WTC11 (cell line): ENCODE measurements around the gene KRT32.

ENCODE experiments used
- CTCF ChIP-seq: fragments of 200-600 bp; IDR thresholded peaks from 2 replicates; pipeline ENCODE4 v1.8.0; 2022; ENCODE audit warnings: antibody characterized with exemption
- ESRRA ChIP-seq: sonication (generic); formaldehyde crosslinking; IDR thresholded peaks from 2 replicates; pipeline ENCODE4 v1.8.1; 2022; ENCODE audit warnings: mild to moderate bottlenecking, missing genetic modification reagents, borderline replicate concordance
- ETV6 ChIP-seq: sonication (generic); formaldehyde crosslinking; IDR thresholded peaks from 2 replicates; pipeline ENCODE4 v1.8.1; 2022; ENCODE audit warnings: mild to moderate bottlenecking, missing genetic modification reagents
- FOXP1 ChIP-seq: sonication (generic); formaldehyde crosslinking; IDR thresholded peaks from 2 replicates; pipeline ENCODE4 v1.8.0; 2022; ENCODE audit warnings: missing genetic modification reagents, mild to moderate bottlenecking, moderate library complexity, borderline replicate concordance
- IRF1 ChIP-seq: sonication (generic); formaldehyde crosslinking; IDR thresholded peaks from 2 replicates; pipeline ENCODE4 v1.8.0; 2023; ENCODE audit warnings: missing genetic modification reagents
- MAX ChIP-seq: sonication (generic); formaldehyde crosslinking; IDR thresholded peaks from 2 replicates; pipeline ENCODE4 v1.8.0; 2022; ENCODE audit warnings: mild to moderate bottlenecking, missing genetic modification reagents
- NFYB ChIP-seq: sonication (generic); formaldehyde crosslinking; conservative IDR thresholded peaks from 2 replicates; pipeline ENCODE4 v1.8.0; 2022; ENCODE audit warnings: low read depth, missing genetic modification reagents
- OVOL2 ChIP-seq: fragments of 250-450 bp; sonication (Bioruptor Pico); IDR thresholded peaks from 2 replicates; pipeline ENCODE4 v1.9.0; 2021; ENCODE audit warnings: mild to moderate bottlenecking, borderline replicate concordance
- SMAD3 ChIP-seq: sonication (generic); formaldehyde crosslinking; IDR thresholded peaks from 2 replicates; pipeline ENCODE4 v1.8.0; 2022; ENCODE audit warnings: missing genetic modification reagents, mild to moderate bottlenecking, borderline replicate concordance
- TEAD1 ChIP-seq: sonication (generic); formaldehyde crosslinking; IDR thresholded peaks from 2 replicates; pipeline ENCODE4 v1.8.0; 2022; ENCODE audit warnings: mild to moderate bottlenecking, missing genetic modification reagents
- USF2 ChIP-seq: sonication (generic); formaldehyde crosslinking; IDR thresholded peaks from 2 replicates; pipeline ENCODE4 v1.8.1; 2023; ENCODE audit warnings: mild to moderate bottlenecking, missing genetic modification reagents, moderate library complexity
- ZNF138 ChIP-seq: sonication (generic); formaldehyde crosslinking; conservative IDR thresholded peaks from 2 replicates; pipeline ENCODE4 v1.8.1; 2022; ENCODE audit warnings: mild to moderate bottlenecking, moderate library complexity, missing genetic modification reagents
- ZSCAN18 ChIP-seq: fragments of 250-450 bp; sonication (Bioruptor Pico); IDR thresholded peaks from 2 replicates; pipeline ENCODE4 v2.1.2; 2022; ENCODE audit warnings: mild to moderate bottlenecking, moderate library complexity

- TF ChIP-seq ESRRA (no peak), TEAD1 (CRISPR knock-in tag) (no peak), ZNF138 (CRISPR knock-in tag) (no peak), CTCF (no peak), MAX (CRISPR knock-in tag) (no peak), IRF1 (no peak), ZSCAN18 (no peak), FOXP1 (CRISPR knock-in tag) (no peak), USF2 (CRISPR knock-in tag) (no peak), NFYB (no peak), SMAD3 (CRISPR knock-in tag) (no peak), OVOL2 (CRISPR knock-in tag) (no peak), ETV6 (CRISPR knock-in tag) (no peak)
These were observed 43.3 kb upstream of the KRT32 start for GRCh38 chr17:41510251-41511065.
